Gastroesophageal sphincter (tissue), 3 donors: ENCODE results near the gene GPATCH2L.

ENCODE experiments used
- EP300 ChIP-seq: sonication (generic); formaldehyde crosslinking; IDR thresholded peaks from one replicate; pipeline ENCODE4 v1.6.1; 2017; ENCODE audit warnings: antibody characterized with exemption, mild to moderate bottlenecking
- POLR2A ChIP-seq, 2 donors: fragments of 450-650 bp; IDR thresholded peaks; one replicate each; pipeline ENCODE4 v1.6.1; 2017; ENCODE audit warnings: antibody characterized with exemption in 2 of 2, mild to moderate bottlenecking in 2 of 2, moderate library complexity in 1 of 2
- POLR2AphosphoS5 ChIP-seq: sonication (generic); formaldehyde crosslinking; IDR thresholded peaks from one replicate; pipeline ENCODE4 v1.6.1; 2017; ENCODE audit warnings: antibody characterized with exemption
- TF ChIP-seq, protein P1 (sequence below), 4 experiments: fragments of 200-600 bp in 2 of 4; fragments of 450-650 bp in 2 of 4; sonication (generic) in 1 of 4; IDR thresholded peaks; one replicate each; pipeline ENCODE4 v1.5.1; 2017 to 2019; ENCODE audit warnings: antibody characterized with exemption in 4 of 4, mild to moderate bottlenecking in 2 of 4, moderate library complexity in 2 of 4

DNA sequence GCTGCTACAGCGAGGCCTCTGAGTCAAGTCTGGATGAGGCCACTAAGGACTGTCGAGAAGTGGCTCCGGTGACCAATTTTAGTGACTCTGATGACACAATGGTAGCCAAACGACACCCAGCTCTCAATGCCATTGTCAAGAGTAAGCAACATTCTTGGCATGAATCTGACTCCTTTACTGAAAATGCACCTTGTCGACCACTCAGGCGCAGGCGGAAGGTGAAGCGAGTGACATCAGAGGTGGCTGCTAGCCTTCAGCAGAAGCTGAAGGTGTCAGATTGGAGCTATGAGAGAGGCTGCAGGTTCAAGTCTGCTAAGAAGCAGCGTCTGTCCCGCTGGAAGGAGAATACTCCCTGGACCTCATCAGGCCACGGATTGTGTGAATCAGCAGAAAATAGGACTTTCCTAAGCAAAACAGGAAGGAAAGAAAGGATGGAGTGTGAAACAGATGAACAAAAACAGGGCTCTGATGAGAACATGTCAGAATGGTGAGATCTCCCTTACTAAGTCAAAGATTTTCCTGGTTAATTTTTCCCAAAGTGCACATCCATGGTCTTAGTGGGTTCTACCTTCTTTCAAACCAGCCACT is 2.9 kb downstream of the GPATCH2L start:
- TF ChIP-seq, protein P1, sequence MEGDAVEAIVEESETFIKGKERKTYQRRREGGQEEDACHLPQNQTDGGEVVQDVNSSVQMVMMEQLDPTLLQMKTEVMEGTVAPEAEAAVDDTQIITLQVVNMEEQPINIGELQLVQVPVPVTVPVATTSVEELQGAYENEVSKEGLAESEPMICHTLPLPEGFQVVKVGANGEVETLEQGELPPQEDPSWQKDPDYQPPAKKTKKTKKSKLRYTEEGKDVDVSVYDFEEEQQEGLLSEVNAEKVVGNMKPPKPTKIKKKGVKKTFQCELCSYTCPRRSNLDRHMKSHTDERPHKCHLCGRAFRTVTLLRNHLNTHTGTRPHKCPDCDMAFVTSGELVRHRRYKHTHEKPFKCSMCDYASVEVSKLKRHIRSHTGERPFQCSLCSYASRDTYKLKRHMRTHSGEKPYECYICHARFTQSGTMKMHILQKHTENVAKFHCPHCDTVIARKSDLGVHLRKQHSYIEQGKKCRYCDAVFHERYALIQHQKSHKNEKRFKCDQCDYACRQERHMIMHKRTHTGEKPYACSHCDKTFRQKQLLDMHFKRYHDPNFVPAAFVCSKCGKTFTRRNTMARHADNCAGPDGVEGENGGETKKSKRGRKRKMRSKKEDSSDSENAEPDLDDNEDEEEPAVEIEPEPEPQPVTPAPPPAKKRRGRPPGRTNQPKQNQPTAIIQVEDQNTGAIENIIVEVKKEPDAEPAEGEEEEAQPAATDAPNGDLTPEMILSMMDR (IDR thresholded peaks at IDR 0.05): no peak
- no peak for TF ChIP-seq POLR2A (IDR thresholded peaks at IDR 0.05)
- TF ChIP-seq POLR2AphosphoS5: no peak
- no peak for TF ChIP-seq EP300
